Activated CD4-positive, alpha-beta T cell treated with anti-CD3 and anti-CD28 coated beads, Interleukin-2, amount 10 ng/mL, durations not matched to agents 24 days and 14 days (primary cell): Measurements from ENCODE around the gene PDIA6. TPM values are rescaled to one million over a fixed set of nuclear protein-coding genes. Genes with fewer than 3 reads are reported as not detected.

Experiments used
- DNase-seq: peaks from one replicate; pipeline ENCODE4 v3.0.0; 2022
- H3K27ac Mint-ChIP-seq: one replicate; pipeline ENCODE4 v1.8.0; 2022; ENCODE audit warnings: mild to moderate bottlenecking, mixed read lengths
- H3K27me3 Mint-ChIP-seq: one replicate; pipeline ENCODE4 v1.8.0; 2022; ENCODE audit warnings: mixed read lengths
- H3K36me3 Mint-ChIP-seq: one replicate; pipeline ENCODE4 v1.8.0; 2022; ENCODE audit warnings: low read depth, mild to moderate bottlenecking, mixed read lengths
- H3K4me1 Mint-ChIP-seq: one replicate; pipeline ENCODE4 v1.8.0; 2021; ENCODE audit warnings: mixed read lengths
- H3K4me3 Mint-ChIP-seq: one replicate; pipeline ENCODE4 v1.8.0; 2022; ENCODE audit warnings: mild to moderate bottlenecking, moderate library complexity, mixed read lengths
- H3K9me3 Mint-ChIP-seq: one replicate; pipeline ENCODE4 v1.8.0; 2021; ENCODE audit warnings: mixed read lengths
- intact Hi-C: fragments of 100-400 bp; cut with micrococcal nuclease; formaldehyde crosslinking; loops from one replicate; pipeline ENCODE4 v1.15.1; 2023
- total RNA-seq: library from RNA; stranded (reverse); gene quantifications from 2 replicates; pipeline ENCODE4 v1.2.3, GENCODE V29; 2022

The PDIA6 gene
- total RNA-seq, 1 donor from 2014 or later, result 183 TPM

GRCh38 chr2:10750610-10751009, 62.0 kb downstream of the PDIA6 start:
- no peaks in the 10 kb centered on the region for H3K36me3 Mint-ChIP-seq
- H3K4me3 Mint-ChIP-seq, result no peak overlapping the region
- no peak for DNase-seq
- H3K9me3 Mint-ChIP-seq, result no peaks in the 10 kb centered on the region
- intact Hi-C loops, result no loop called here
- peaks cover 5% of the 10 kb centered on the region for H3K4me1 Mint-ChIP-seq
- peaks cover 7% of the 10 kb centered on the region for H3K27me3 Mint-ChIP-seq
- no peak overlapping the region for H3K27ac Mint-ChIP-seq

GRCh38 chr2:10742666-10743065, 69.9 kb downstream of the PDIA6 start:
- Mint-ChIP-seq H3K9me3 (no peaks in the 10 kb centered on the region), H3K4me3 (no peak overlapping the region), H3K36me3 (no peaks in the 10 kb centered on the region), H3K27me3 (peaks cover 2% of the 10 kb centered on the region), H3K4me1 (peaks cover 11% of the 10 kb centered on the region), H3K27ac (no peak overlapping the region)
- no peak for DNase-seq
- intact Hi-C loops, result no loop called here

- peaks cover 8% of the 10 kb centered on the region for H3K4me1 Mint-ChIP-seq
- DNase-seq, result no peak
- intact Hi-C loops, result no loop called here
These were observed 71.4 kb downstream of the PDIA6 start for GRCh38 chr2:10741139-10741538.

GRCh38 chr2:10740226-10740625, 72.4 kb downstream of the PDIA6 start:
- Mint-ChIP-seq H3K27ac (no peak overlapping the region), H3K9me3 (no peaks in the 10 kb centered on the region), H3K4me1 (peaks cover 2% of the 10 kb centered on the region), H3K27me3 (peaks cover 4% of the 10 kb centered on the region), H3K36me3 (no peaks in the 10 kb centered on the region), H3K4me3 (no peak overlapping the region)
- intact Hi-C loops, result no loop called here
- DNase-seq, result no peak

More at GRCh38 chr2:10741139-10741538, 71.4 kb downstream of the PDIA6 start:
- Mint-ChIP-seq H3K4me3 (no peak overlapping the region), H3K36me3 (no peaks in the 10 kb centered on the region), H3K27ac (no peak overlapping the region), H3K9me3 (no peaks in the 10 kb centered on the region), H3K27me3 (peaks cover 4% of the 10 kb centered on the region)

- Mint-ChIP-seq H3K36me3 (no peaks in the 10 kb centered on the region), H3K27ac (no peak overlapping the region), H3K4me1 (peaks cover 4% of the 10 kb centered on the region), H3K9me3 (no peaks in the 10 kb centered on the region), H3K4me3 (no peak overlapping the region), H3K27me3 (peaks cover 7% of the 10 kb centered on the region)
- intact Hi-C loops, result no loop called here
- no peak for DNase-seq
These were observed 74.4 kb downstream of the PDIA6 start for GRCh38 chr2:10738192-10738591.

- Mint-ChIP-seq H3K27ac (no peak overlapping the region), H3K27me3 (peaks cover 10% of the 10 kb centered on the region), H3K4me1 (peaks cover 2% of the 10 kb centered on the region), H3K9me3 (no peaks in the 10 kb centered on the region), H3K36me3 (no peaks in the 10 kb centered on the region), H3K4me3 (no peak overlapping the region)
- intact Hi-C loops, result no loop called here
- DNase-seq, result no peak
These were observed 78.6 kb downstream of the PDIA6 start for GRCh38 chr2:10733980-10734379.

- no peaks in the 10 kb centered on the region for H3K9me3 Mint-ChIP-seq
- no peak overlapping the region for H3K27ac Mint-ChIP-seq
- H3K4me3 Mint-ChIP-seq, result no peak overlapping the region
- no peak for DNase-seq
- peaks cover 2% of the 10 kb centered on the region for H3K4me1 Mint-ChIP-seq
- peaks cover 10% of the 10 kb centered on the region for H3K27me3 Mint-ChIP-seq
- intact Hi-C loops, result no loop called here
- H3K36me3 Mint-ChIP-seq, result no peaks in the 10 kb centered on the region
These were observed 79.0 kb downstream of the PDIA6 start for GRCh38 chr2:10733566-10733925.

Other genes with a start within 250 kb of the PDIA6 start
- gene NOL10, start 122.8 kb downstream of the PDIA6 start, total RNA-seq, result 44.9 and 50.9 TPM in 2 replicates
- not detected in 2 replicates for gene ATP6V1C2, start 91.2 kb downstream of the PDIA6 start, total RNA-seq
- gene KCNF1, start 99.1 kb upstream of the PDIA6 start, total RNA-seq, result not detected in 2 replicates